Panc1 (cell line): Measurements from ENCODE around the gene CLBA1.
A peak's percentile ranks its signal among the peaks of the same experiment; 100 is the strongest.

Source experiments
- CTCF ChIP-seq: fragments of 450-650 bp; IDR thresholded peaks from 2 replicates; pipeline ENCODE4 v1.5.1; 2017; ENCODE audit warnings: mild to moderate bottlenecking
- POLR2AphosphoS5 ChIP-seq: IDR thresholded peaks from 2 replicates; pipeline ENCODE4 v1.6.1; 2012; ENCODE audit warnings: mild to moderate bottlenecking, low read depth, low read length, moderate library complexity
- SIN3A ChIP-seq: IDR thresholded peaks from 2 replicates; pipeline ENCODE4 v1.6.1; 2012; ENCODE audit warnings: low read depth, mild to moderate bottlenecking, low read length, moderate library complexity, borderline replicate concordance; ENCODE audit not compliant: insufficient read depth
- TCF7L2 ChIP-seq: IDR thresholded peaks from 2 replicates; pipeline ENCODE4 v1.6.1; 2011; ENCODE audit warnings: mild to moderate bottlenecking, low read depth, low read length, inconsistent platforms

- no peak for TF ChIP-seq CTCF
- TF ChIP-seq POLR2AphosphoS5, result 0 out of 2 replicates have a peak, but pooled peaks have one; percentile 11
- TF ChIP-seq SIN3A, result no peak
- no peak for TF ChIP-seq TCF7L2
Measured at GRCh38 chr14:104966261-104966865, 19.2 kb upstream of the CLBA1 start.
